HEK293T (cell line): Measurements from ENCODE around the gene TSPAN10.
A peak's percentile ranks its signal among the peaks of the same experiment; 100 is the strongest.

ENCODE experiments used
- CTCF ChIA-PET: fragments of 350-600 bp; formaldehyde crosslinking; extraction: SDS; loops from one replicate; lab custom pipeline; 2021; ENCODE audit warnings: antibody characterized with exemption, inconsistent platforms; lab: Yijun Ruan, JAX
- POLR2A ChIA-PET: fragments of 350-600 bp; formaldehyde crosslinking; extraction: SDS; loops from one replicate; lab custom pipeline; 2020; ENCODE audit warnings: antibody characterized with exemption, inconsistent platforms; lab: Yijun Ruan, JAX
- DNase-seq: peaks from one replicate; pipeline ENCODE4 v3.0.0; 2012; ENCODE audit warnings: mixed read lengths; ENCODE audit errors: extremely low spot score
- ARNT ChIP-seq: fragments of 450-650 bp; IDR thresholded peaks from 2 replicates; pipeline ENCODE4 v1.6.1; 2017; ENCODE audit warnings: mild to moderate bottlenecking
- BHLHE40 ChIP-seq: fragments of 450-650 bp; IDR thresholded peaks from 2 replicates; pipeline ENCODE4 v1.6.1; 2016; ENCODE audit warnings: mild to moderate bottlenecking, moderate library complexity, borderline replicate concordance
- CTBP1 ChIP-seq: fragments of 450-650 bp; IDR thresholded peaks from 2 replicates; pipeline ENCODE4 v1.6.1; 2016; ENCODE audit warnings: borderline replicate concordance
- ELF4 ChIP-seq: fragments of 450-650 bp; IDR thresholded peaks from 2 replicates; pipeline ENCODE4 v1.6.1; 2017; ENCODE audit warnings: antibody characterized with exemption
- FOXA1 ChIP-seq: fragments of 450-650 bp; IDR thresholded peaks from 2 replicates; pipeline ENCODE4 v1.6.1; 2016; ENCODE audit warnings: mild to moderate bottlenecking
- FOXK2 ChIP-seq: fragments of 450-650 bp; IDR thresholded peaks from 2 replicates; pipeline ENCODE4 v1.6.1; 2016; ENCODE audit warnings: mild to moderate bottlenecking
- FOXM1 ChIP-seq: fragments of 450-650 bp; IDR thresholded peaks from 2 replicates; pipeline ENCODE4 v1.6.1; 2017; ENCODE audit warnings: mild to moderate bottlenecking, borderline replicate concordance
- HDGF ChIP-seq: fragments of 450-650 bp; IDR thresholded peaks from 2 replicates; pipeline ENCODE4 v1.6.1; 2017; ENCODE audit warnings: antibody characterized with exemption, borderline replicate concordance
- L3MBTL2 ChIP-seq: fragments of 450-650 bp; conservative IDR thresholded peaks from 2 replicates; pipeline ENCODE4 v1.6.1; 2016; ENCODE audit warnings: mild to moderate bottlenecking
- LEF1 ChIP-seq: fragments of 450-650 bp; IDR thresholded peaks from 2 replicates; pipeline ENCODE4 v1.6.1; 2017; ENCODE audit warnings: mild to moderate bottlenecking, borderline replicate concordance
- NFRKB ChIP-seq: fragments of 450-650 bp; IDR thresholded peaks from 2 replicates; pipeline ENCODE4 v1.6.1; 2016; ENCODE audit warnings: mild to moderate bottlenecking, moderate library complexity
- PKNOX1 ChIP-seq: fragments of 450-650 bp; IDR thresholded peaks from 2 replicates; pipeline ENCODE4 v1.6.1; 2016
- SP1 ChIP-seq: fragments of 450-650 bp; IDR thresholded peaks from 2 replicates; pipeline ENCODE4 v1.6.1; 2017
- SUZ12 ChIP-seq: fragments of 450-650 bp; IDR thresholded peaks from 2 replicates; pipeline ENCODE4 v1.6.1; 2016; ENCODE audit warnings: mild to moderate bottlenecking
- ZNF384 ChIP-seq: fragments of 450-650 bp; IDR thresholded peaks from 2 replicates; pipeline ENCODE4 v1.6.1; 2016

The TSPAN10 gene

GRCh38 chr17:81683584-81684441 is 46.8 kb downstream of the TSPAN10 start, which contains the start of the genes ARL16 and HGS:
ARL16 (minus strand) TSS chr17:81683797; CDS start chr17:81683753, 44 bp downstream.
HGS (plus strand) TSS chr17:81684011; CDS start chr17:81684067, 56 bp downstream.
- DNase-seq, result peak; percentile 99
- POLR2A ChIA-PET, result interaction anchor here (0.6 to 6.2 kb wide), 18 partner anchors 10 to 388 kb away, joined by 3 to 120 read pairs (median 6); partner anchors contain the start of genes CCDC137, CENPX, LRRC45 and MRPL12
- TF ChIP-seq SUZ12 (no peak), ELF4 (peak; percentile 93), LEF1 (peak; percentile 71; the same call in 1 of the 2 replicates)
- CTCF ChIA-PET, result interaction anchor here (0.6 to 1.7 kb wide), 5 partner anchors 19 to 243 kb away, joined by 3 to 5 read pairs (median 3); partner anchors contain the start of gene MRPL12

GRCh38 chr17:81684442-81684911 is 47.5 kb downstream of the TSPAN10 start:
- ChIA-PET POLR2A (interaction anchor here (0.9 to 6.2 kb wide), 10 partner anchors 10 to 242 kb away, joined by 3 to 120 read pairs (median 8); partner anchors contain the start of genes CCDC137, MRPL12, OXLD1 and PDE6G), CTCF (interaction anchor here (0.6 to 1.4 kb wide), 3 partner anchors 18 to 25 kb away, joined by 3 to 4 read pairs (median 3); partner anchors contain the start of gene MRPL12)
- no peak for DNase-seq
- no peak for TF ChIP-seq SP1
- peak; percentile 99 for TF ChIP-seq L3MBTL2

- CTCF ChIA-PET, result interaction anchor here (1.4 kb wide), 1 partner anchor 17 kb away, joined by 4 read pairs; the partner anchor contains the start of gene MRPL12
- no peak for DNase-seq
- POLR2A ChIA-PET, result interaction anchor here (0.9 to 6.2 kb wide), 4 partner anchors 11 to 22 kb away, joined by 3 to 120 read pairs (median 26); partner anchors contain the start of gene MRPL12
- TF ChIP-seq FOXA1 (no peak), PKNOX1 (no peak), ELF4 (no peak), SUZ12 (no peak), BHLHE40 (no peak), LEF1 (no peak), NFRKB (no peak), L3MBTL2 (no peak), FOXM1 (no peak), CTBP1 (no peak), ARNT (no peak), FOXK2 (no peak)
Observed at GRCh38 chr17:81685108-81685507, 48.1 kb downstream of the TSPAN10 start.

GRCh38 chr17:81686614-81687013 is 49.6 kb downstream of the TSPAN10 start:
- DNase-seq, result no peak
- POLR2A ChIA-PET, result interaction anchor here (6.2 kb wide), 1 partner anchor 16 kb away, joined by 120 read pairs; the partner anchor contains the start of gene MRPL12
- CTCF ChIA-PET, result no interaction called here
- TF ChIP-seq SUZ12 (no peak), FOXA1 (no peak), PKNOX1 (no peak)

- TF ChIP-seq PKNOX1, result no peak
- TF ChIP-seq LEF1, result no peak
- no peak for TF ChIP-seq FOXM1
- DNase-seq, result no peak
- ChIA-PET POLR2A (interaction anchor here (6.2 kb wide), 1 partner anchor 15 kb away, joined by 120 read pairs; the partner anchor contains the start of gene MRPL12), CTCF (no interaction called here)
Observed at GRCh38 chr17:81687770-81688541, 51.0 kb downstream of the TSPAN10 start.

- ChIA-PET CTCF (no interaction called here), POLR2A (no interaction called here)
- DNase-seq, result no peak
- no peak for TF ChIP-seq SP1
- no peak for TF ChIP-seq SUZ12
- TF ChIP-seq CTBP1, result no peak
- no peak for TF ChIP-seq L3MBTL2
- no peak for TF ChIP-seq HDGF
- TF ChIP-seq BHLHE40, result no peak
- no peak for TF ChIP-seq NFRKB
- no peak for TF ChIP-seq PKNOX1
- TF ChIP-seq ZNF384, result no peak
- TF ChIP-seq FOXK2, result no peak
Observed at GRCh38 chr17:81688616-81689015, 51.6 kb downstream of the TSPAN10 start.
